AG04450 (cell line): ENCODE data around the gene SLCO3A1. TPM values are rescaled to one million over a fixed set of nuclear protein-coding genes. Genes with fewer than 3 reads are reported as not detected.

Experiments used
- CTCF ChIA-PET: fragments of 300-600, 350-600 bp; formaldehyde crosslinking; extraction: SDS; loops from one replicate; lab custom pipeline; 2022; ENCODE audit warnings: antibody characterized with exemption, inconsistent platforms; lab: Charles Lee
- POLR2A ChIA-PET: fragments of 350-600 bp; formaldehyde crosslinking; extraction: SDS; loops from one replicate; lab custom pipeline; 2021; ENCODE audit warnings: antibody characterized with exemption, inconsistent platforms; lab: Yijun Ruan, JAX
- DNase-seq: peaks from one replicate; pipeline ENCODE4 v3.0.0-alpha.2; 2011; ENCODE audit warnings: low read depth, low spot score
- H3K27ac ChIP-seq: one replicate; pipeline ENCODE4 v1.5.1; 2012; ENCODE audit warnings: low read depth, low read length, control low read depth
- H3K27me3 ChIP-seq: one replicate; pipeline ENCODE4 v1.6.0; 2012; ENCODE audit warnings: low read length; ENCODE audit not compliant: control insufficient read depth, insufficient read depth
- H3K4me3 ChIP-seq: 2 replicates; pipeline ENCODE4 v1.5.1; 2011; ENCODE audit warnings: mild to moderate bottlenecking, low read depth, low read length, control low read depth
- H3K9me3 ChIP-seq: 2 replicates; pipeline ENCODE4 v1.5.1; 2012; ENCODE audit warnings: low read length; ENCODE audit not compliant: control insufficient read depth, insufficient read depth
- polyA plus RNA-seq: library from polyadenylated mRNA; depleted of rRNA; stranded (reverse); fragments of >200 nt; gene quantifications from 2 replicates; pipeline ENCODE4 v1.2.3, GENCODE V29; 2011
- TF ChIP-seq, protein P1 (sequence below): IDR thresholded peaks from 2 replicates; pipeline ENCODE4 v1.5.1; 2011; ENCODE audit warnings: low read depth, low read length, control low read depth, inconsistent platforms

SLCO3A1 gene
- polyA plus RNA-seq, 1 experiment = 7.6 TPM

DNA sequence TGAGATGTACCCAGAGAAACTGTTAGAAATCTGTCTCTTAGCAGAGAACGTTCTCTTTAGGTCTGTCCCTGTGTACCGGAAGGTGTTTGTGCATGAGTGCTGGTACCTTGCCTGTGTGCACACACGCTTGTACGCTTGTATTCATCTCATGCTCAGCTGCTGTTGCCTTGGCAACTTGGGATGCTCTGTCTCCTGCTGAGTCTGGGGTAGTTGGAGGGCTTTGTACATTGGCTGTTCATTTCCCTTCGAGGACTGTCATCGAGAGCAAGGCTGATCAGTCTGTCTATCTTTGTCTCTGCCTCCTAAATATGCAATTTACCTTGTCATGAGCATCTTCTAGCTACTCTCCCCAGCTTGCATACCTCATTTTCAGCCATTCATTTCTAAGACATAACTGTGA, 147.2 kb downstream of the SLCO3A1 start:
- Histone ChIP-seq H3K27ac (no peak overlapping the region), H3K27me3 (no peaks in the 10 kb centered on the region), H3K9me3 (no peaks in the 10 kb centered on the region), H3K4me3 (no peak overlapping the region)
- no peak for DNase-seq
- ChIA-PET POLR2A (no interaction called here), CTCF (interaction anchor here (1.1 kb wide), 1 partner anchor 294 kb away, joined by 3 read pairs; no protein-coding TSS in a partner anchor)
- TF ChIP-seq, protein P1, sequence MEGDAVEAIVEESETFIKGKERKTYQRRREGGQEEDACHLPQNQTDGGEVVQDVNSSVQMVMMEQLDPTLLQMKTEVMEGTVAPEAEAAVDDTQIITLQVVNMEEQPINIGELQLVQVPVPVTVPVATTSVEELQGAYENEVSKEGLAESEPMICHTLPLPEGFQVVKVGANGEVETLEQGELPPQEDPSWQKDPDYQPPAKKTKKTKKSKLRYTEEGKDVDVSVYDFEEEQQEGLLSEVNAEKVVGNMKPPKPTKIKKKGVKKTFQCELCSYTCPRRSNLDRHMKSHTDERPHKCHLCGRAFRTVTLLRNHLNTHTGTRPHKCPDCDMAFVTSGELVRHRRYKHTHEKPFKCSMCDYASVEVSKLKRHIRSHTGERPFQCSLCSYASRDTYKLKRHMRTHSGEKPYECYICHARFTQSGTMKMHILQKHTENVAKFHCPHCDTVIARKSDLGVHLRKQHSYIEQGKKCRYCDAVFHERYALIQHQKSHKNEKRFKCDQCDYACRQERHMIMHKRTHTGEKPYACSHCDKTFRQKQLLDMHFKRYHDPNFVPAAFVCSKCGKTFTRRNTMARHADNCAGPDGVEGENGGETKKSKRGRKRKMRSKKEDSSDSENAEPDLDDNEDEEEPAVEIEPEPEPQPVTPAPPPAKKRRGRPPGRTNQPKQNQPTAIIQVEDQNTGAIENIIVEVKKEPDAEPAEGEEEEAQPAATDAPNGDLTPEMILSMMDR = no peak

DNA sequence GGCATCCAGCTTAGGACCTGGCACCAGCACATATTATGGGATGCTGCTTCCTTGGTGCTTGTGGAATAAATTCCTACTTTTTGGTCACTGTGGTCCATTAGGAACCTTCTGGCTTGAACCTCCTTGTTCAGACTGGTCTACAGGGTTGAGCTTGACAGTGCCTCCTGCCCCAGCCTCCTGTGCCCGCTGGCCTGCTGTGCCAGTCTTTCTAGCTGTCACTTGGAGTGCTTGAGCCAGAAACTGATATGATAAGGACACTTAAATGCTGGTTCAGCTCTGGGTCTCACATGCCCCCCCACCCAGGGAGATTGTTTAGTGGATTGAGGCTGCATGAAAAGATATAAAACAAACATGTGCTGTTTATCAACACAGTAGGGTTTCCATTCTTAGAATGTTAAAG, 147.8 kb downstream of the SLCO3A1 start:
- H3K9me3 ChIP-seq = no peaks in the 10 kb centered on the region
- no peak for DNase-seq
- no peak overlapping the region for H3K27ac ChIP-seq
- TF ChIP-seq, protein P1 = no peak
- no peaks in the 10 kb centered on the region for H3K27me3 ChIP-seq
- no peak overlapping the region for H3K4me3 ChIP-seq
- ChIA-PET POLR2A (no interaction called here), CTCF (interaction anchor here (1.1 kb wide), 1 partner anchor 295 kb away, joined by 3 read pairs; no protein-coding TSS in a partner anchor)

DNA sequence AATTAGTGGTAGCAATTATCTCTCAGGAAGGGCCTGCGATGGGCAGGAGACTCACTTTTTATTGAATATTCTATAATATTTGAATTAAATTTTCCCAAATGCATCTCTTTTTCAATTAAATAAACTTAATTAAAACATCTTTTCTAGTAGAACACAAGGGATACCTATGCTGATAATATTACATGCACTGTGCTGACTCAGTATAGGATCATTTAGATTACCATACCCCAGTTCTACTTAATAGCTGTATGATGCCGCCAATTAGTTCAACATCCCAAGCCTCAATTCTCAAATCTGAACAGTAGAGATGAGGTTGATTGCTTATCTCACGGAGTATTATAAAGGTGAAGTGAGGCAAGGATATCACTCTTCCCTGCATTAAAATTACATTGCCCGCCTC, 149.2 kb downstream of the SLCO3A1 start:
- DNase-seq = no peak
- H3K27ac ChIP-seq = no peak overlapping the region
- no peaks in the 10 kb centered on the region for H3K27me3 ChIP-seq
- ChIA-PET CTCF (no interaction called here), POLR2A (no interaction called here)
- no peaks in the 10 kb centered on the region for H3K9me3 ChIP-seq
- TF ChIP-seq, protein P1 = no peak
- no peak overlapping the region for H3K4me3 ChIP-seq

DNA sequence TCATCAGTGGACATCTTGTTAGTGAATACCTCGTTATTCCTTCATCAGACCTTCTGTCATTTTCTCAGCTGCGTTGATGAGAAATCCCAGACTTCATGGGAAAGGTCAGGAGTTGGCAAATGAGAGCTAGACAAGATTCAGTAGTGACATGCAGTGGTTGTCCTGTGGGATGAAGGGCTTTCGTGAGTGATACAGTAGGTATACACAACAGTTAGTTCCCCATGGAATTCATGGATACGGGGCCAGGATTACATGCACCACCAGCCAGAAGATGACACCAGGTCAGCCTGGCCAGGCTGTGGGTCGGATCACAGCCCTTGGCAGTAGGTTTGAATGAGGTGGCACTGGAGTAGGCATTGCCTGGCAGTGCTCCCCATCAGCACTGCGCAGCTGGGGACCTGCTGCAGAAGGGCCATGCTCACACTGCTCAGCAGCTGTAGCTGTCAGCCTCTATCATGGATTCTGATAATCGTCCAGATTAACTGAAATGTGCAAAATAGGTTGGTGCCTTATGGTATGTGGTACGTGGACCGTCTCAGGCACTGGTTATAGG, 150.1 kb downstream of the SLCO3A1 start:
- Histone ChIP-seq H3K4me3 (no peak overlapping the region), H3K27me3 (no peaks in the 10 kb centered on the region), H3K9me3 (no peaks in the 10 kb centered on the region), H3K27ac (no peak overlapping the region)
- TF ChIP-seq, protein P1 = no peak
- ChIA-PET POLR2A (no interaction called here), CTCF (no interaction called here)
- no peak for DNase-seq

DNA sequence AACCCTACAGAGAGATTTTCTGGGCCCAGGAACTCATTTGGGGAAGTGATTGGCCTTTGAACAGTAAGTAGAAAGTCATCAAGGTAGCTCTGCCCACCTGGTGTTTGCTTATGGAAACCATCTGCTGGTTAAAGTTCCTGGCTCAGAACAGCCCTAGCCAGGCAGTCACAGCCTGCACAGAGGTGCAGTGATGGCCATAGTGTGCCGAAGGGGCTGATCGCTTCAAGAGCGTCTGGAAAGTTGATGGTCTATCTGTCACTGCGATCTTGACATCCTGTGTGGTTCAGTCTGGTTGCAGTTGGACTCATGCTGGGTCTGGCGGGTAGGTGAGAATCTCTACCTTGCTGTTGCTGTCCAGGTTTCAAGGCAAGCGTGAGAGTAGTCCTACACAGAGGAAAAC, 151.6 kb downstream of the SLCO3A1 start:
- no peak for DNase-seq
- Histone ChIP-seq H3K27me3 (no peaks in the 10 kb centered on the region), H3K9me3 (no peaks in the 10 kb centered on the region), H3K4me3 (no peak overlapping the region), H3K27ac (no peak overlapping the region)
- ChIA-PET POLR2A (no interaction called here), CTCF (interaction anchor here (0.6 kb wide), 1 partner anchor 186 kb away, joined by 3 read pairs; no protein-coding TSS in a partner anchor)
- TF ChIP-seq, protein P1 = no peak
